ENCODE results near the gene GARS1.
A peak's percentile ranks its signal among the peaks of the same experiment; 100 is the strongest.

Gene GARS1

GRCh38 chr7:30655096-30655970, 60.7 kb downstream of the GARS1 start:
- no peak for DNase-seq (ENCODE audit: low read depth in 3 of 3)

- no peak for DNase-seq (ENCODE audit: low read depth in 3 of 3)
These were observed 61.6 kb downstream of the GARS1 start for GRCh38 chr7:30656006-30656957.

DNA sequence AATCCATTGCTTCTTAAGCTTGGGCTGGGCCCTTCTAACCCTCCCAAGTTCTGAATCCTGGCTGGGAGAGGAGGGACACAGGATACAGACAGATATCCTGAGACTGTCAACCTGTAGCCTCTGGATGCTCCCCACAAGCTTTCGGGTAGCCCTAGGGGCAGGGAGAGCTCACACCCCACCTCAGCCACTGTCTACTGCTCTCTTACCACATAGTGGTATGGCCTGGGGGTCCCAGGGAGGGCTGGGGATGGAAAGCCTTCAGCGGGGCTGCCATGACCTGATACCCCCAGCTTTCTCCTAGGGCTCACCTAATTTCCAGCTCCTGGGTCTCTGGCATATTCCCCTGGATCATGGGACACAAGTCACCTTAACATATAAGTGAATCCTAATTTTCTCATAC, 62.5 kb downstream of the GARS1 start:
- DNase-seq (ENCODE audit: low read depth in 3 of 3) = no peak

DNA sequence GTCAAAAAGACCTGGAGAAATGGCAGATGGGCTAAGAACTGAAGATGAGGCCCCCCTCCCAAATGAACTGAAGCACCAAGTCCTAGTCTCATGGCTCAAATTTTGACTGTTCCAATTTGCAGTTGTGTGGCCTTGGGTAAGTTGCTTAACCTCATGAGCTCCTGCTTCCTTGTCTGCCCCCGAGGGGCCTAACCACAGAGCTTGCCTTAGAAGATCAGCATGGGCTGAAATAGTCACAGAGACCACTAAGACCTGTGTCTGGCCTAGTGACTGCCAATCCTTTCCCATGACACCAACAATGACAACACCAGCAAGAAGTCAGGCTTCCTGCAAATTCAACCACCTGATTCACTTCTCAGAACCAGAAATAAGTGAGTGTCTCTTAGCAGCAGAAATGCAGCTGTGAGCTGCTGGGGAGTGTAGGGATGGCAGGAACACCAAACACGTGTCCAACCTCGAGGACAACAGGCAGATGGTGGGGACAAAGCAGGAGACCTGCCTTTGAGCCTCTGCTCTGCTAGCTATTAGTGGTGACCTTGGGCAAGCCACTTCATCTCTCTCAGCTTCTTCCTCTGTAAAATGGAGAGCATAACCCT, 63.9 kb downstream of the GARS1 start:
- no peak for DNase-seq (ENCODE audit: low read depth in 3 of 3)

GRCh38 chr7:30659312-30659711, 64.6 kb downstream of the GARS1 start:
- DNase-seq (ENCODE audit: low read depth in 3 of 3) = no peak

GRCh38 chr7:30660331-30661255, 65.9 kb downstream of the GARS1 start:
- no peak for DNase-seq (ENCODE audit: low read depth in 3 of 3)

GRCh38 chr7:30661926-30662325, 67.2 kb downstream of the GARS1 start:
- DNase-seq (ENCODE audit: low read depth in 3 of 3) = no peak

GRCh38 chr7:30662431-30662939, 67.8 kb downstream of the GARS1 start:
- no peak for DNase-seq (ENCODE audit: low read depth in 3 of 3)

DNA sequence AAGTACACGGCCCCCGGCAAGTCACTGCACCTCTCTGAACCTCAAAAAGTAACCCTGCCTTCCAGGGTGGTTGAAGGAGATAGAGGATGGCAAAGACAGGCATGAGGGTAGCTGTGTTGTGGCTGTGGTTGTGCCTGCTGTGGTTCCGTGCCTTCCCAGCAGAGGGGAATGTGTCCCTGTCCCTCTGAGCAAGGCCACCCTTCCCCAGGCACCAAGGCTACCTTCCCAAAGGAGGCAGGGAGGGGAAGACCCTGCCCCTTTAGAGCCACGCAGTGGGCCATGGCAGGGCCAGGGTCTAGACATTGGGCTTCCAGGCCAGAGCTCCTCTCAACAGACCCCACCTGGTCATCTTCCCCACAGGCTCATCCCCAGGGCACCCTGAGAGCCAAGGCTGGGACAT, 68.7 kb downstream of the GARS1 start:
- DNase-seq (ENCODE audit: low read depth in 3 of 3) = no peak

DNA sequence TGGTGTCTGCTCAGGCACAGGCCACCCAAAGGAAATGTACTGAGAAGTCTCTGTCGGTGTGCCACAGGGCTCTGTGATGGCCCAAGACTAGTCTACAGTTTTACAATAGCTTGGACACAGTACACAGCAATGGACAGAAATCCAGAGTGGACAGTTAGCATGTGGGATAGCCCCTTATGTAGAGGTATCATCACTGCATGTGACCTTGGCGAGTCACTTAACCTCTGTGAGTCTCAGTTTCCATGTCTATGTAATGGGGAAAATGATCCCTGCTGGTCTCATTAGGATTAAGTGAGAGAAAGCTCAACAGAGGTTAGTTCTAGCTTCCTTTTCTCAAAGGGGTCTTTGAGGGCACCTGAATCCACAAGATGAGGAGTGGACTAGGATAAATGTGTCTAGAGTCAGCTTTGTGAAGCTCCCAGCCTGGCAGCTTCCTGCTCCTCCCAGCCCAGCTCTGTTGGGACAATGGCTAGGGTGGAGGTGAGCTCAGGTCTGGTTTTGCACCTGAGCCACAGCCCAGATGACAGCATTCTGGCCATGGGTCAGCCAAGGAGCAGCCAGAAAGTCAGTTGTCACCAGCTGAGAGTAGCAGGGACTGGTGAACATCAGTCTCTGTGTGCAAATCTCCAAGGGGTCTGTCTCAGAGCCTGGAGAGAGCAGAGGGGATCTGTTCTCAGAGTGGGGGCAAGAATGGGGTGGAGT, 69.7 kb downstream of the GARS1 start:
- DNase-seq (ENCODE audit: low read depth in 3 of 3) = no peak

- DNase-seq (ENCODE audit: low read depth in 3 of 3) = no peak
These were observed 70.4 kb downstream of the GARS1 start for GRCh38 chr7:30665043-30665442.

DNA sequence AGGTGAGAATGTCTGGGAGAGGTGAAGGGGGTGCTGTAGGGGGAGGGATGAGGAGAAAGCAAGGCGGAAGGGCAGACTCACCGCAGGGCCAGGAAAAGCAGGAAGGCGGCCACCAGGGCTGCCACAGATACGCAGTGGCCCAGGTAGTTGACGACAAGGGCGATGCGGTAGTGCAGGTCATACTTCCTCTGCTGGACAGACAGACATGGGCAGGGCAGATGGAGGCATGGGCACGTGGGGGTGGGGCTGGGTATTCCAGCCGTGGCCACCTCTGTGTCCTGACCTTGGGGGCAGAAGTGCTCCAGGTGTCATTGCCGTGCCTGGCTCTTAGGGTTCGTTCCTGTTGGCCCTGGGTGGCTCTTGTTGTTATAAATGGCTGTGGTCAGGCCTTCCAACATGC, 70.8 kb downstream of the GARS1 start:
- no peak for DNase-seq (ENCODE audit: low read depth in 3 of 3)

GRCh38 chr7:30667172-30667571, 72.5 kb downstream of the GARS1 start:
- no peak for DNase-seq (ENCODE audit: low read depth in 3 of 3)

GRCh38 chr7:30668102-30668501, 73.4 kb downstream of the GARS1 start:
- DNase-seq (ENCODE audit: low read depth in 3 of 3) = no peak

GRCh38 chr7:30671793-30672465, 77.3 kb downstream of the GARS1 start:
- DNase-seq (ENCODE audit: low read depth in 3 of 3) = peak in 1 of 3 donors; percentile 4

DNA sequence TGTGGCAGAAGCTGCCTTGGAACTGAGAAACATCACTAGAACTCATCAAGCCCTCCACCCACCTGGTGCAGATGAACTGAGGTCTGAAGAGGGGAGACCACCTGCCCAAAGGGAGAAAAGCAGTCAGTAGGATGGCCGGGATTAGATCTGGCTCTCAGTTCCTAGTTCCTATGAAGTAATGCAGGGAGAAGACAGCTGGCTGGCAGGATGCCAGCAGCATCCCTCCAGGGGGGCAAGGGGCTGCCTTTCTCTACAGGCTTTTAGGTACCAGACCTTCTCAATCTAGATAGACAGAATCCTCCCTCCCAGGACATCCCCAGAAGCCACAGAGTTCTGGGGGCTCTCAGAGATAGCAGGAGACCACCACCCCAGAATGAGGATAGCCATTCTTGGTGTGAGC, 79.7 kb downstream of the GARS1 start:
- DNase-seq (ENCODE audit: low read depth in 3 of 3) = no peak

- DNase-seq (ENCODE audit: low read depth in 3 of 3) = no peak
These were observed 80.2 kb downstream of the GARS1 start for GRCh38 chr7:30674876-30675275.

GRCh38 chr7:30678805-30679204, 84.1 kb downstream of the GARS1 start:
- DNase-seq (ENCODE audit: low read depth in 3 of 3) = no peak

DNA sequence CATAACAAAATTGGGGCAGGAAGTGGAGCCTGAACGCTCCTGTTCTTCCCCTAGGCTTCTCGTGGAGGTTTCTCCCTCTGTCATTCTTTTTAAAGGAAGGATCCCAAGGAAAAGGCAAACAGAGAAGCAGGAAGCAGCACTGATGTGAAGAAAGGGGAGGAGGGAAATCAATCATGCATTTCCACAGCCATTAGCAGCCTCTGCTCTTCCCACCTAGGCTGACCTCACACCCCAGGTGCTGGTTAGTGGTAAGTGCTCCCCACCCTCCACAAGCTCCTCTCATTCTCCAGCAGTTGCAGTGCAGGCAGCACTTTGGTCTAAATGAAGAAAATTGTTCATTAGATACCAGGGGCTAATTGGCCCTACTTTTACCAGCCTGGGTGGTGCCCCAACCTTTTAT, 85.0 kb downstream of the GARS1 start:
- no peak for DNase-seq (ENCODE audit: low read depth in 3 of 3)

DNA sequence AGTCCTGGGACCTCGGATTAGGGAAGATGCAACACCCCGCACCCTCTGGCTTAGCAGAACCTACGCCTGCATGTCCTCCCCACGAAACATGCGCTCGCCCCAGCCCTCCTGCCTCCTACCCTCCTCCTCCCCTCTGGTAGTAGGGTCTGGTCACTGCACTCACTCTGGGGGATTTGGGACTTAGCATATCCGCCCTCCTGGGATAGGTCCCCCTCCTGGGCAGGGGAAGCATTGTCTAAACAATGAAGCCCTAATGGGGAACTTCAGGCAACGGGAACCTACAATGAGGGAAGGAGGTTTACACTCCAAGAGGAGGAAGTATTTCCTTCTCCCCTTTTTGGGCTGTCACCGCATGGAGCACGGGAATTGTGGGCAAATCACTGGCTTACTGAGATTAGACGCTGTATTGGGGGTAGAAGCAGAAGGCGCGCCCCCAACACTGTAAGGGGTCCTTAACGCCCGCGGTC, 86.7 kb downstream of the GARS1 start:
- DNase-seq (ENCODE audit: low read depth in 3 of 3) = no peak

All from stimulated activated CD4-positive, alpha-beta T cell treated with anti-CD3 and anti-CD28 coated beads, TNF-alpha, amount 100 ng/mL, for 48 hours (primary cell).